KOPT-K1 (cell line): Measurements from ENCODE around the gene ERLIN1.

Experiments
- H3K27ac ChIP-seq: fragments of 200-600 bp; sonication (generic); 2 replicates; pipeline ENCODE4 v1.5.1; 2016; ENCODE audit warnings: antibody characterized with exemption, mild to moderate bottlenecking, low read depth, low read length; ENCODE audit not compliant: poor library complexity, severe bottlenecking
- H3K36me3 ChIP-seq: fragments of 200-600 bp; sonication (generic); 2 replicates; pipeline ENCODE4 v1.5.1; 2017; ENCODE audit warnings: antibody characterized with exemption, mild to moderate bottlenecking, low read length, moderate library complexity; ENCODE audit not compliant: insufficient read depth
- H3K9me3 ChIP-seq: fragments of 200-600 bp; sonication (generic); 2 replicates; pipeline ENCODE4 v1.5.1; 2017; ENCODE audit warnings: antibody characterized with exemption, low read length, mild to moderate bottlenecking; ENCODE audit not compliant: insufficient read depth, poor library complexity, severe bottlenecking

Gene ERLIN1

GRCh38 chr10:100183481-100183880 lies 2.3 kb downstream of the ERLIN1 start:
- peaks cover 63% of the 10 kb centered on the region for H3K36me3 ChIP-seq
- H3K27ac ChIP-seq, result no peak overlapping the region
- H3K9me3 ChIP-seq, result no peaks in the 10 kb centered on the region

DNA sequence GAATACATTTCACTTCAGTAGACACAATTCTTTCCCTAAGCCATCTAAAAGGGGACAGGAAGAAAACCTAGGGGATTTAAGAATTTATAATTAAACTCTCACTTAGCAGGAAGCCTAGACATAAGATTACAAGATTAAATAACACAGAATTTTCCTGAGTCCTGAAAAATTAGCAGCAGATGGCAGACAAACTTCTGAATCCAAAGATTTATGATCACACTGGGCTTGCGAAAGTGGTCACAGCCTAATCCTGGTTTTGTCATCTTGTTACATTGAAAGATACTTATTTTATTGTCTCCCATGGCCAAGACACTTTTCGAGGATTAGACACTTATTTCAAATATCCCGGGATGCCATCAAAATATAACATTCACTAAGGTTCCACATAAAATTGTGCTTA lies 2.9 kb downstream of the ERLIN1 start:
- H3K36me3 ChIP-seq, result peaks cover 64% of the 10 kb centered on the region
- no peaks in the 10 kb centered on the region for H3K9me3 ChIP-seq
- H3K27ac ChIP-seq, result no peak overlapping the region

- Histone ChIP-seq H3K36me3 (peaks cover 67% of the 10 kb centered on the region), H3K9me3 (no peaks in the 10 kb centered on the region), H3K27ac (no peak overlapping the region)
These were observed 3.5 kb downstream of the ERLIN1 start for GRCh38 chr10:100182281-100182680.

DNA sequence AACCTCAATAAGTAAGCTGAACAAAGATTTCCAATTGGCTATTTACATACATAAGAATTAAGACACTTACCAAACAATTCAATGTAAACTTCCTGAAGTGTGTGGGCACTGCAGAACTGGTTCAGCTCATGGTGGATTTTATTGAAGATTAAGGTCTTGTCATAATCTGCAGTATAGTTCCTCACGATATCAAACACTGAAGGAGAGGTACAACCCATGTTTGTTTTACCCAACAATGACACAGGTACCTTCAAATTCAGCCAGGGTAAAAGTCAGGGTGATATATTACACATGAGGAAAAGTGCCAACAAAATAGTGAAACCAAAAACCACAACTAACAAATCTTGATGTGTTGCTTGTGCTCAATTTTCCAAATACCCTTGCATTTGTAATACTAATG lies 10.0 kb downstream of the ERLIN1 start:
- Histone ChIP-seq H3K9me3 (peaks cover 20% of the 10 kb centered on the region), H3K36me3 (peaks cover 96% of the 10 kb centered on the region), H3K27ac (no peak overlapping the region)

GRCh38 chr10:100174699-100175677 lies 10.8 kb downstream of the ERLIN1 start:
- Histone ChIP-seq H3K27ac (no peak overlapping the region), H3K9me3 (peaks cover 20% of the 10 kb centered on the region), H3K36me3 (peaks cover 92% of the 10 kb centered on the region)

DNA sequence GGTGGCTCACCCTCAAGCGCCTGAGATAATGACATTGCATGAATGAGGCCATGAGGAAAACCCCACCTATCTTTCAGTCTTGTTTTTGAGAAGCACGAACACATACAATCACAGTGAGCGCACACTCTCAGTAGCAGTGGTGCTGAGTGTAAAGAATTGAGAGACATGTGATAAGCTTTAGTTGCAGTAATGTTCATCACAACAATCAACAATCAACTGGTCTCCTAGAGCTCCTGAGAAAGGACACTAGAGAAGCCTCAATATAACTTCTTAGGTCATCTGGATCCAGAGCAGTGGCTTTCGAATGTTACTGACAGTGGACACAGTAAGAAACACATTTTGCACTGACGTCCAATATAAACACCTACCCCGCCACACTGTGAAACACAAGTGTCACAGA lies 12.8 kb downstream of the ERLIN1 start:
- Histone ChIP-seq H3K27ac (no peak overlapping the region), H3K36me3 (peaks cover 88% of the 10 kb centered on the region), H3K9me3 (peaks cover 20% of the 10 kb centered on the region)

- Histone ChIP-seq H3K36me3 (peaks cover 81% of the 10 kb centered on the region), H3K27ac (no peak overlapping the region)
These were observed 13.5 kb downstream of the ERLIN1 start for GRCh38 chr10:100172349-100172748.

DNA sequence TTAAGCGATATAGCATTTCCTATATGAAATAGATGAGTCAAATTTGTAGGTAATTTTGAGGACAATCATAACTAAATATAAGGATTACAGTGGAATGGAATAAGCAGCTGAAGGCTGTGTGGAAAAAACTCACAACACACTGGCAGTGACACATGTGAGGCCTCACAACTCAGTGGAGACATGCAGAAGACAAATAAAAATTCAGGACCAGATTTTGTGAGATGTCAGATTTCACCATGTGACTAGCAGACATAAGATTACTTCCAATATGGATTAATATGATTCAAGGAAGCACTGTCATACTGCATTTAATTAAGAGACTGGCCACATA lies 17.6 kb downstream of the ERLIN1 start:
- Histone ChIP-seq H3K36me3 (peaks cover 81% of the 10 kb centered on the region), H3K27ac (peak overlapping the region; percentile 66), H3K9me3 (peaks cover 12% of the 10 kb centered on the region)

More at GRCh38 chr10:100172349-100172748, 13.5 kb downstream of the ERLIN1 start:
- peaks cover 20% of the 10 kb centered on the region for H3K9me3 ChIP-seq

DNA sequence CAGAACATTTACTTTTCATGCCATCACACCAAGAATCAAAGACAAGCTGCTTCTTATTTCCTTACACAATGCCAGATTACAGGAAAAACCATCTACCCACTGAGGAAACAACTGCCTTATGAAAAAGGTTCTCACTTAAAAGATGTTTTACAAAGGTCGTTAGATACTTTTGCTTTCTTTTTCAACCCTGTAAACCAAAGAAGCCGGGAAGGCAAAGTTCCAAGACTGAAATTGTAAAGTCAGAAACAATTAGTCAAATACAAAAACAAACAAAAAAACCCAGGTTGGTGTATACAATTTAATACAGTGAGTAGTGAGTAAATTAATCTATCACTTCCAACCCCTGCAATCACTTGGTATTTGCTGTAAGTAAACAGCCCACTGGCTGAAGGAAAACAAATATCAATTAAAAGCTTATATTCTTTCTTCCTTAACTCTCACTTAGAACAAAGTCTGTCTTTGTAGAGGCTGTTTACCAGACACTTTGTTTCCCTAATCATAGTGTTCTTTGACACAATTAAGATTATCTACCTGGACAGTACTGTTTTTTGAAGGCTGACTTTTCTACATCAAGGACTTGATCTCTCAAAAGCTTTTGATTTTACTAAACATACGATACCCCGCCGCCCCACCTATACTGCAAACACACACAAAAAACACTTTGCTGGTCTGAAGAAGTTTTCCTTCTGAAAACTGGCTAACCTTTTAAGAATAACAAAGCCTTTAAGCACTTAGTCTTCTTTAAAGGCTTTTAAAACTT lies 18.1 kb downstream of the ERLIN1 start:
- peaks cover 81% of the 10 kb centered on the region for H3K36me3 ChIP-seq
- H3K27ac ChIP-seq, result peak overlapping the region; percentile 66
- peaks cover 7% of the 10 kb centered on the region for H3K9me3 ChIP-seq

DNA sequence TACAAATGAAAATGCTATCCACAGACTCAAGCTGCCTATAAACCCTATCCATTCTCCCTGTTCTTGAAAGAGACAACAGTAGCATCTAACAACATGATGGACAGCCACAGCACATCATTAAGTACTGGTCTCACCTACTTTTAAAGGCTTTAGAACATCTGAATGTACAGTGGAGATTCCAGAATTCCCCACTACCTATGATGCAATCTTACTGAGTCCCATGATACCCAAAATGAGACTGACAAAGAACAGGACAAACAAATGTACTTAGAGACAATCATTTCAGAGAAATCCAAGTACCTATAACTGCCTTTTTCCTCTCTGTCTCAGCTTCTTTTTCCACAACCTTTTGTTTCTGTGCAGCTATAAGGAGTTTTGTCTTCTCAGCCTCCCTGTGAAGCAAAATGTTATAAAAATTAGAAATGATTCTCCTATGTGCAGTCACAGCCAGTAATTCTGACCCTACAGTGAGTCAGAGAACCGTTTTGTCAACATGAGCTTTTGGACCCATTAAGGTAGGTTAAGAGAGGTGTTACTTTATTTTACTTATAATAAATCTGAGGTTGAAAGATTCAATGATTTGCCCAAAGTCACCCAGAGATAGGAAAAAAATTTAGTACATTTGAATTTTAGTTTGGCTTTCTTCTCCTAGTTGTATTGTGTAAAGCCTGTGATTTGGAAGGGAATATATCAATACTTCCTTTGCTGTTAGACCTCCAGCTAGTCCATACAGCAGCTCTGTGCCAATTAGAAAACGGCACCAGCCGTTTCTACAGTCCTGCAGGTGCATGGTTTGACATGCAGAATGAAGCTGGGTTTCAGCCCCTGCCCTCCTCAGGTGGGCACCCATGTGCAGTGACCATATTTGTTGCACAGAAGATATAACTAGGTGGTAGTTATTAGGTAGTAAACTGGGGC lies 21.9 kb downstream of the ERLIN1 start:
- no peak overlapping the region for H3K27ac ChIP-seq
- H3K36me3 ChIP-seq, result peaks cover 89% of the 10 kb centered on the region
- H3K9me3 ChIP-seq, result no peaks in the 10 kb centered on the region

- peaks cover 96% of the 10 kb centered on the region for H3K36me3 ChIP-seq
- H3K27ac ChIP-seq, result no peak overlapping the region
- no peaks in the 10 kb centered on the region for H3K9me3 ChIP-seq
These were observed 23.1 kb downstream of the ERLIN1 start for GRCh38 chr10:100162696-100163095.

DNA sequence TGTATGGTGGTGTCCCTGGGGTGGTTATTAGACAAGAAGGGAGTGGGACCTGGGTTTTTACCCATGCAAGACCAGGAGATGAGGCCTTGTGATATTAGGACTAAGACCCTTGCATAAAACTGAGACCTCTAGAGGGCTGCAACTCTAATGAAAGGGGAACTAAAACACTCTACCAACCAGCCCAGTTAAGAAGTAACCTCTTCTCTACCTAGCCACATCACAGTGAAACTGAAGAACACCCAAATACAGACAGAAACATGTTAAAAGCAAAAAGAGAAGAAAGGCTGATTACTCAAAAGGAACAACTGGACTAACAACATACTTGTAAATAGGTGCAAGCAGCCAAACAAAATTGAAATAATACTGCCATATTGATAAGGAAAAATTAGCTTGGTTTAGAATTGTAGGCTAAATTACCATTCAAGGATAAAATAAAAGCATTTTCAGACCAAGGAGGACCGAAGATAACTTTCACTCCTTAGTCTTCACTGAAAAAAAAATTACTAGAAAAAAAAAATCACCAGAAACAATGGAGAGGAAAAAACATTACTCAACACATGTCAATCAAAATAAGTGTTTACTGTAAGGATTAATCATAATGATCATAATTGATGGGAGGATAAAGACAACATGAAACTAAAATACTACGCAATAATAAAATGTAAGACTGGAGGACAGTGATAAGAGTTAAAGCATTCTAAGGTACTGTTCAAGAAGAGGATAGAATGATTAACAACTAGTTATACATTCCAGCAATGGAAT lies 27.6 kb downstream of the ERLIN1 start:
- peaks cover 98% of the 10 kb centered on the region for H3K36me3 ChIP-seq

GRCh38 chr10:100157156-100157555 lies 28.7 kb downstream of the ERLIN1 start:
- H3K9me3 ChIP-seq, result no peaks in the 10 kb centered on the region
- peaks cover 98% of the 10 kb centered on the region for H3K36me3 ChIP-seq
- H3K27ac ChIP-seq, result no peak overlapping the region

More for the DNA sequence above, 27.6 kb downstream of the ERLIN1 start:
- no peaks in the 10 kb centered on the region for H3K9me3 ChIP-seq
- H3K27ac ChIP-seq, result no peak overlapping the region

GRCh38 chr10:100155936-100156335 lies 29.9 kb downstream of the ERLIN1 start:
- no peaks in the 10 kb centered on the region for H3K9me3 ChIP-seq
- H3K27ac ChIP-seq, result no peak overlapping the region
- peaks cover 98% of the 10 kb centered on the region for H3K36me3 ChIP-seq
